ENCODE data around the gene GRAP2.

- no peak for TF ChIP-seq REST (IDR thresholded peaks at IDR 0.05; ENCODE audit: low read depth)
- TF ChIP-seq EGR1 (IDR thresholded peaks at IDR 0.05) = no peak
- TF ChIP-seq MAX (IDR thresholded peaks at IDR 0.05) = no peak
- TF ChIP-seq TAF1 (IDR thresholded peaks at IDR 0.05; ENCODE audit: low read depth) = no peak
- TF ChIP-seq RAD21 (IDR thresholded peaks at IDR 0.05; ENCODE audit: low read depth) = no peak
- no peak for TF ChIP-seq YY1 (IDR thresholded peaks at IDR 0.05; ENCODE audit: low read depth)
- TF ChIP-seq TEAD4 (IDR thresholded peaks at IDR 0.05) = no peak
- TF ChIP-seq USF1 (IDR thresholded peaks at IDR 0.05) = no peak
Measured at GRCh38 chr22:39972641-39973040, 71.8 kb downstream of the GRAP2 start.
